Ovary (tissue), 9 donors: ENCODE measurements around the gene SUGCT. TPM values are rescaled to one million over a fixed set of nuclear protein-coding genes. Genes with fewer than 3 reads are reported as not detected.

Experiments
- DNase-seq, 5 donors: peaks; one replicate each; pipeline ENCODE4 v3.0.0-alpha.2; 2019 to 2020
- H3K27ac ChIP-seq, 2 donors: fragments of 200-600 bp; one replicate each; pipeline versions ENCODE4 v1.5.1 to v1.8.0; 2019 to 2022
- H3K27me3 ChIP-seq: fragments of 200-600 bp; one replicate; pipeline ENCODE4 v1.8.0; 2022
- H3K36me3 ChIP-seq: fragments of 200-600 bp; sonication (generic); one replicate; pipeline ENCODE4 v1.5.1; 2019
- H3K4me1 ChIP-seq: one replicate; pipeline ENCODE4 v1.8.1; 2013; ENCODE audit warnings: mild to moderate bottlenecking, moderate library complexity; ENCODE audit not compliant: insufficient read depth
- H3K4me3 ChIP-seq: fragments of 200-600 bp; sonication (generic); one replicate; pipeline ENCODE4 v1.5.1; 2017
- H3K9me3 ChIP-seq, 2 donors: fragments of 200-600 bp in 1 of 2; sonication (generic) in 1 of 2; one replicate each; pipeline versions ENCODE4 v1.5.1 to v1.8.1; 2013 to 2019; ENCODE audit warnings: mild to moderate bottlenecking in 1 of 2, moderate library complexity in 1 of 2
- EP300 ChIP-seq: sonication (generic); formaldehyde crosslinking; IDR thresholded peaks from one replicate; pipeline ENCODE4 v1.6.1; 2017; ENCODE audit warnings: antibody characterized with exemption
- POLR2A ChIP-seq: fragments of 450-650 bp; IDR thresholded peaks from one replicate; pipeline ENCODE4 v1.6.1; 2017; ENCODE audit warnings: antibody characterized with exemption, mild to moderate bottlenecking, moderate library complexity
- WGBS, 3 donors: extraction: QIAGEN DNeasy Blood & Tissue Kit in 1 of 3; methylation state at CpG; one replicate each; pipeline versions ENCODE4 v1.1.5 to v1.1.7; 2013 to 2017; 5-methylcytosine and 5-hydroxymethylcytosine counted together
- intact Hi-C, 4 donors: fragments of 100-400 bp; cut with DNase I; formaldehyde crosslinking; loops; one replicate each; pipeline versions ENCODE4 v1.11.0 to v1.15.1; 2022 to 2023
- polyA plus RNA-seq, 2 donors: library from polyadenylated mRNA; stranded (reverse); fragments of 200-250 nt in 1 of 2; fragments of 350-450 nt in 1 of 2; fragmentation: Illumina TruSeq in 1 of 2; extraction: RNeasy Lipid Tissue Mini Kit (QIAGEN cat#74804) in 1 of 2; gene quantifications; one replicate each; pipeline ENCODE4 v1.2.3, GENCODE V29; 2013 to 2014
- total RNA-seq, 7 donors: library from RNA; depleted of rRNA in 2 of 7; stranded (reverse); fragments of >200 nt in 2 of 7; fragmentation: NEBNext Ultra II Directional in 3 of 7; extraction: Animal tissue kit (Norgen Biotek cat#: 25700) in 3 of 7; gene quantifications; one replicate each; pipeline versions ENCODE4 v1.1.0 to v1.2.4, GENCODE V29; 2016 to 2023
- TF ChIP-seq, protein P1 (sequence below), 3 donors: fragments of 450-650 bp in 2 of 3; fragments of 200-600 bp in 1 of 3; IDR thresholded peaks; one replicate each; pipeline versions ENCODE4 v1.5.1 to v1.8.0; 2016 to 2022; ENCODE audit warnings: antibody characterized with exemption in 3 of 3, mild to moderate bottlenecking in 1 of 3
- donor health status: DM: no; HTN: no; CAD: no; lungs with moderate emphysema.
- donor health status: DM: no; HTN: no; CAD: no.
- donor health status: Bipolar disorder and iron deficiency.
- donor health status: DM: yes; HTN: yes; CAD: no.
- donor health status: DM: no; HTN: no; CAD: no.
- donor health status: DM: yes; HTN: yes; CAD: no.

Gene SUGCT
- total and polyA plus RNA-seq, 9 donors: 3.4 to 9.3 (median 7.8) TPM

DNA sequence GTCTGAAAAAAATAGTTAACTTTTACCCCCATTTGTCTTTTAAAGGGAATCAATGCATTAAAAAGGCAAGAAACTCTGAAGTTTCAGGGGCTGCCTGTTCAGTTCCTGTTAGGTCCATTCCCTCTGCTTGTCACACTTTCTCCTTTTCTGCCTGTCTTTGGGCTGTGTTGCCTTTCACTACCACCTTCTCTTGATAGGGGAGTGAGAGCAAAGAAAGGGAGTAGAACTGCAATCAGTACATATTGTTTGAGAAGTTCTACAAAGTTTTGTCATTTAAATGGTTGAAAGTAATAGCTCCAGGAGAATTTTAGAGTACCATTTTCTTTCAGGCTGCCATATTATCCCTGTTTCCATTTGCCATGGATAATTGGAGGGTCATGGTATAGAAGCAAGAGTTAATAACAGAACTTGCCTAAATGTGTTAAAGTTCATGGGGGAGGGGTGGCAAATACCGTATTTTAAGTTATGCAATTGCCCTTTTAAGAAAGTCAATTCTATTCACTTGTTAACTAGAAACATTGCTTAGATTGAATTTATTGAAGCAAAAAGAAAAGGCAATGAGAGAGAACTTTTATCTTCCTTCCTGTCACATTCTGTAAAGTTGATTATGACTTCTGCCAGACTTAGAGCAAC lies 39.0 kb upstream of the SUGCT start:
- Histone ChIP-seq H3K36me3 (no peaks in the 10 kb centered on the region), H3K4me1 (peaks cover 9% of the 10 kb centered on the region), H3K27ac (no peak overlapping the region), H3K27me3 (no peaks in the 10 kb centered on the region), H3K9me3 (no peaks in the 10 kb centered on the region), H3K4me3 (no peak overlapping the region)
- TF ChIP-seq, protein P1, sequence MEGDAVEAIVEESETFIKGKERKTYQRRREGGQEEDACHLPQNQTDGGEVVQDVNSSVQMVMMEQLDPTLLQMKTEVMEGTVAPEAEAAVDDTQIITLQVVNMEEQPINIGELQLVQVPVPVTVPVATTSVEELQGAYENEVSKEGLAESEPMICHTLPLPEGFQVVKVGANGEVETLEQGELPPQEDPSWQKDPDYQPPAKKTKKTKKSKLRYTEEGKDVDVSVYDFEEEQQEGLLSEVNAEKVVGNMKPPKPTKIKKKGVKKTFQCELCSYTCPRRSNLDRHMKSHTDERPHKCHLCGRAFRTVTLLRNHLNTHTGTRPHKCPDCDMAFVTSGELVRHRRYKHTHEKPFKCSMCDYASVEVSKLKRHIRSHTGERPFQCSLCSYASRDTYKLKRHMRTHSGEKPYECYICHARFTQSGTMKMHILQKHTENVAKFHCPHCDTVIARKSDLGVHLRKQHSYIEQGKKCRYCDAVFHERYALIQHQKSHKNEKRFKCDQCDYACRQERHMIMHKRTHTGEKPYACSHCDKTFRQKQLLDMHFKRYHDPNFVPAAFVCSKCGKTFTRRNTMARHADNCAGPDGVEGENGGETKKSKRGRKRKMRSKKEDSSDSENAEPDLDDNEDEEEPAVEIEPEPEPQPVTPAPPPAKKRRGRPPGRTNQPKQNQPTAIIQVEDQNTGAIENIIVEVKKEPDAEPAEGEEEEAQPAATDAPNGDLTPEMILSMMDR (IDR thresholded peaks at IDR 0.05): no peak
- no peak for TF ChIP-seq POLR2A
- TF ChIP-seq EP300: no peak
- intact Hi-C loops: no loop called here
- DNase-seq: no peak
- 14 to 25% (median 14%) methylated on average over 1 of the region's 1 CpG for WGBS, 3 donors

DNA sequence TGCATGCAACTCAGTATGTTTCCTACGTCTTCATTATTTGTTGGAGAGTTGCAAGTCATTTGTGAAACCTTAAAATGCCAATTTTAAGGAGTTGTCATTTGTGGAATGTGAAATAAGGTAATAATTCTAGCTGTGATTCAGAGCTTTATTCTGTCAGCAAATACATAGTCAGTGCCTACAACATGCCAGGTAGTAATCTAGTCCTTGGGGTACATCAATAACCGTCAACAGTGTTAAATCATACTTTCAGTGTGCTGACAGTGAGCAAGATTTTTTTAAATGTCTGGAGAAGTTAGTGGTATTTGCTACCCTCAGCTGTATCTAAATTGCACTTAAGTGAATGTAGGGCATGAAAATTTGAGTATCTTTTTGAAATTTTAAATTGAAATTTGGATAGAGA lies 37.1 kb upstream of the SUGCT start:
- peaks cover 12% of the 10 kb centered on the region for H3K4me1 ChIP-seq
- 57 to 78% (median 59%) methylated on average over 2 of the region's 2 CpGs for WGBS, 3 donors
- no peaks in the 10 kb centered on the region for H3K27me3 ChIP-seq
- H3K27ac ChIP-seq: no peak overlapping the region
- no peaks in the 10 kb centered on the region for H3K36me3 ChIP-seq
- intact Hi-C loops: no loop called here
- DNase-seq: no peak
- no peak for TF ChIP-seq EP300
- no peak for TF ChIP-seq POLR2A
- TF ChIP-seq, protein P1 (IDR thresholded peaks at IDR 0.05): no peak
- H3K4me3 ChIP-seq: no peak overlapping the region
- H3K9me3 ChIP-seq: no peaks in the 10 kb centered on the region

DNA sequence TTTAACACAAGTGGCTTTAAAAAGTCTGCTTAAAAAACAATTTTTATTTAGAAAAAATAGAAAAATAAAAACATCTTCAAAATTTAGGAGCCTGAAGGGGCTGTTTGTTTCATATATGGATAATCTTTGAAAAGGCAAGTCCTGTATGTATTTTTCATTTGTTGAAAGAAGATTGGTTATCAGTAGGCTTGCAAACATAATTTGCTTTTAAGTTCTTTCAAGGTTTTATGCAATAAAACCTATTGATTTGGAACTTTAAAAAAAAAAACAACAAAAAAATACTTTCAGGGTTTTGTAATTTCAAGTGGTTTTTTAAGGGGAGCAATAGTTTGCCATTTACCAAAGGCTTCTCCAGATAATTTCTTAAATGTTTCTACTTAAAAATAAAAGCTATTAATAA lies 36.0 kb upstream of the SUGCT start:
- H3K4me1 ChIP-seq: peaks cover 9% of the 10 kb centered on the region
- no peak for DNase-seq
- H3K36me3 ChIP-seq: no peaks in the 10 kb centered on the region
- H3K9me3 ChIP-seq: no peaks in the 10 kb centered on the region
- intact Hi-C loops: no loop called here
- H3K4me3 ChIP-seq: no peak overlapping the region
- no peaks in the 10 kb centered on the region for H3K27me3 ChIP-seq
- no peak for TF ChIP-seq EP300
- TF ChIP-seq, protein P1 (IDR thresholded peaks at IDR 0.05): no peak
- no peak for TF ChIP-seq POLR2A
- H3K27ac ChIP-seq: no peak overlapping the region

DNA sequence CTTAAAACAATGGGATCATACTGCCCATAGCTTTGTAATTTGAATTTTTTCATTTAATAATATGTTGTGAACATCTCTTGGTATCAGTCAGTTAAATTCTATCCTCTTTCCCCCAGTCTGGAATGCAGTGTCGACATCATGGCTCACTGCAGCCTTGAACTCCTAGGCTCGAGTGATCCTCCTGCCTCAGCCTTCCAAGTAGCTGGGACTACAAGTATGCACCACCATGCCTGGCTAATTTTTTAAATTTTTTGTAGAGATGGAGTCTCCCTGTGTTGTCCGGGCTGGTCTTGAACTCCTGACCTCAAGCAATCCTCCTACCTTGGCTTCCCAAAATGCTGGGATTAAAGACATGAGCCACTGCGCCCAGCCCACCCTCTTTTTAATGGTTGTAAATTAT lies 35.0 kb upstream of the SUGCT start:
- no peaks in the 10 kb centered on the region for H3K36me3 ChIP-seq
- peak in 3 of 5 donors; percentile 23 to 40 (median 27) for DNase-seq
- H3K9me3 ChIP-seq: no peaks in the 10 kb centered on the region
- H3K4me1 ChIP-seq: peaks cover 6% of the 10 kb centered on the region
- intact Hi-C loops: no loop called here
- H3K27ac ChIP-seq: no peak overlapping the region
- TF ChIP-seq POLR2A (no peak), EP300 (no peak)
- TF ChIP-seq, protein P1 (IDR thresholded peaks at IDR 0.05): no peak
- WGBS, 3 donors: 23 to 40% (median 32%) methylated on average over 4 of the region's 4 CpGs
- no peak overlapping the region for H3K4me3 ChIP-seq
- H3K27me3 ChIP-seq: no peaks in the 10 kb centered on the region
